H1 (cell line): Measurements from ENCODE around the gene PRX. TPM values are rescaled to one million over a fixed set of nuclear protein-coding genes. Genes with fewer than 3 reads are reported as not detected.

Experiments used
- CTCF ChIA-PET: fragments of 300-600 bp; sonication (Branson Sonifier 250); formaldehyde crosslinking; loops from one replicate; lab custom pipeline; 2021; ENCODE audit not compliant: partially characterized antibody; lab: Charles Lee
- POLR2A ChIA-PET: fragments of 300-600 bp; sonication (Branson Sonifier 250); formaldehyde crosslinking; loops from one replicate; lab custom pipeline; 2021; ENCODE audit warnings: inconsistent platforms; ENCODE audit not compliant: partially characterized antibody; lab: Charles Lee
- DNase-seq, 2 experiments: peaks; one replicate each; pipeline versions ENCODE4 v3.0.0 to v3.0.0-alpha.2; 2010 to 2022; ENCODE audit warnings: low spot score in 2 of 2, low read depth in 1 of 2, mixed read lengths in 1 of 2
- FAIRE-seq: peaks from 2 replicates; lab custom pipeline; 2011; peaks lifted over from hg19 to GRCh38; lab: Jason Lieb, UNC
- H2AFZ ChIP-seq: 2 replicates; pipeline ENCODE4 v1.8.1; 2012; ENCODE audit warnings: low read length, inconsistent platforms
- H2AK5ac ChIP-seq: 2 replicates; pipeline ENCODE4 v1.6.1; 2013; ENCODE audit warnings: low read depth, low read length
- H2BK120ac ChIP-seq: replicated peaks from 2 replicates; pipeline ENCODE3; 2013; ENCODE audit warnings: low read depth, low read length, inconsistent platforms
- H2BK12ac ChIP-seq: 2 replicates; pipeline ENCODE4 v1.6.1; 2013; ENCODE audit warnings: low read depth, low read length
- H2BK15ac ChIP-seq: 2 replicates; pipeline ENCODE4 v1.6.1; 2013; ENCODE audit warnings: low read length
- H2BK20ac ChIP-seq: 2 replicates; pipeline ENCODE4 v1.6.1; 2013; ENCODE audit warnings: low read length
- H2BK5ac ChIP-seq: 2 replicates; pipeline ENCODE4 v1.6.1; 2013; ENCODE audit warnings: low read depth, low read length
- H3K14ac ChIP-seq: 2 replicates; pipeline ENCODE4 v1.6.1; 2013; ENCODE audit warnings: inconsistent platforms; ENCODE audit not compliant: insufficient read length
- H3K18ac ChIP-seq: 2 replicates; pipeline ENCODE4 v1.6.1; 2013; ENCODE audit warnings: low read length; ENCODE audit errors: extremely low read depth
- H3K23ac ChIP-seq: 2 replicates; pipeline ENCODE4 v1.6.1; 2013; ENCODE audit warnings: inconsistent platforms; ENCODE audit not compliant: insufficient read length
- H3K23me2 ChIP-seq: 2 replicates; pipeline ENCODE4 v1.6.1; 2013; ENCODE audit warnings: low read depth, low read length
- H3K27ac ChIP-seq: 2 replicates; pipeline ENCODE4 v1.6.1; 2011; ENCODE audit warnings: low read depth, low read length, inconsistent platforms
- H3K27me3 ChIP-seq, 4 experiments: replicated peaks in 1 of 4; 1 replicate in 1 of 4; 2 replicates in 3 of 4; pipeline versions ENCODE4 v1.6.1 to v1.8.1; 2011 to 2013; ENCODE audit warnings: low read length in 3 of 4, mild to moderate bottlenecking in 3 of 4, inconsistent platforms in 2 of 4, mixed read lengths in 2 of 4, moderate library complexity in 1 of 4; ENCODE audit not compliant: control insufficient read depth in 3 of 4, insufficient read depth in 3 of 4; ENCODE audit errors: extremely low read depth in 1 of 4
- H3K36me3 ChIP-seq, 4 experiments: 2 replicates each; pipeline versions ENCODE4 v1.6.1 to v1.8.1; 2011 to 2013; ENCODE audit warnings: mild to moderate bottlenecking in 4 of 4, low read length in 3 of 4, moderate library complexity in 2 of 4, control low read depth in 1 of 4, inconsistent platforms in 1 of 4; ENCODE audit not compliant: insufficient read depth in 4 of 4, control insufficient read depth in 2 of 4
- H3K4ac ChIP-seq: replicated peaks from 2 replicates; pipeline ENCODE3; 2013; ENCODE audit warnings: low read length, low read depth, mixed read lengths, inconsistent platforms; ENCODE audit not compliant: insufficient read length
- H3K4me1 ChIP-seq, 4 experiments: replicated peaks in 1 of 4; 1 replicate in 1 of 4; 2 replicates in 3 of 4; pipeline versions ENCODE4 v1.6.1 to v1.8.1; 2011 to 2013; ENCODE audit warnings: low read length in 3 of 4, inconsistent platforms in 2 of 4, mixed read lengths in 1 of 4; ENCODE audit not compliant: insufficient read depth in 4 of 4, control insufficient read depth in 3 of 4
- H3K4me2 ChIP-seq, 2 experiments: 2 replicates each; pipeline versions ENCODE4 v1.6.1 to v1.8.1; 2011 to 2013; ENCODE audit warnings: low read depth in 2 of 2, low read length in 2 of 2, control low read depth in 1 of 2, inconsistent platforms in 1 of 2, mild to moderate bottlenecking in 1 of 2; ENCODE audit not compliant: insufficient read depth in 1 of 2
- H3K4me3 ChIP-seq, 4 experiments: fragments of 200-600, 300-600 bp in 1 of 4; sonication (generic), shearing (Covaris generic), sonication (Bioruptor Twin) in 1 of 4; 2 replicates each; pipeline versions ENCODE4 v1.5.1 to v1.8.1; 2011 to 2016; ENCODE audit warnings: low read length in 4 of 4, low read depth in 3 of 4, control low read depth in 2 of 4, inconsistent platforms in 2 of 4, mild to moderate bottlenecking in 2 of 4, mixed read lengths in 1 of 4, moderate library complexity in 1 of 4; ENCODE audit not compliant: insufficient read depth in 2 of 4; ENCODE audit errors: extremely low read depth in 1 of 4
- H3K56ac ChIP-seq: replicated peaks from 2 replicates; pipeline ENCODE3; 2013; ENCODE audit warnings: low read depth, mild to moderate bottlenecking, mixed read lengths, low read length, inconsistent platforms; ENCODE audit not compliant: insufficient read length
- H3K79me1 ChIP-seq: 2 replicates; pipeline ENCODE4 v1.6.1; 2013; ENCODE audit warnings: low read depth, low read length, control low read depth
- H3K79me2 ChIP-seq, 2 experiments: 2 replicates each; pipeline versions ENCODE4 v1.6.1 to v1.8.1; 2012 to 2013; ENCODE audit warnings: low read length in 2 of 2, mild to moderate bottlenecking in 2 of 2, inconsistent platforms in 1 of 2; ENCODE audit not compliant: insufficient read depth in 2 of 2, control insufficient read depth in 1 of 2
- H3K9ac ChIP-seq, 4 experiments: replicated peaks in 1 of 4; 1 replicate in 1 of 4; 2 replicates in 3 of 4; pipeline versions ENCODE4 v1.6.1 to v1.8.1; 2011 to 2013; ENCODE audit warnings: low read depth in 3 of 4, low read length in 3 of 4, control low read depth in 2 of 4, mild to moderate bottlenecking in 2 of 4, moderate library complexity in 2 of 4, inconsistent platforms in 1 of 4; ENCODE audit errors: extremely low read depth in 1 of 4
- H3K9me3 ChIP-seq, 2 experiments: 2 replicates each; pipeline versions ENCODE4 v1.6.1 to v1.8.1; 2012 to 2013; ENCODE audit warnings: mild to moderate bottlenecking in 2 of 2, moderate library complexity in 2 of 2, control low read depth in 1 of 2, inconsistent platforms in 1 of 2, low read depth in 1 of 2, low read length in 1 of 2, mixed read lengths in 1 of 2; ENCODE audit not compliant: insufficient read depth in 2 of 2
- H4K20me1 ChIP-seq, 2 experiments: replicated peaks in 1 of 2; 2 replicates each; pipeline versions ENCODE3 to v1.8.1; 2011 to 2013; ENCODE audit warnings: inconsistent platforms in 2 of 2, low read length in 2 of 2, mild to moderate bottlenecking in 1 of 2; ENCODE audit not compliant: insufficient read depth in 2 of 2, control insufficient read depth in 1 of 2
- H4K5ac ChIP-seq: 2 replicates; pipeline ENCODE4 v1.6.1; 2013; ENCODE audit warnings: low read length, low read depth, mixed read lengths, inconsistent platforms; ENCODE audit not compliant: insufficient read length
- H4K8ac ChIP-seq: 2 replicates; pipeline ENCODE4 v1.8.0; 2013; ENCODE audit warnings: mild to moderate bottlenecking, moderate library complexity, low read length, inconsistent platforms; ENCODE audit not compliant: insufficient read depth; ENCODE audit errors: extremely low read depth
- H4K91ac ChIP-seq: replicated peaks from 2 replicates; pipeline ENCODE3; 2013; ENCODE audit warnings: low read length, mixed read lengths, inconsistent platforms; ENCODE audit not compliant: insufficient read length
- BRCA1 ChIP-seq: IDR thresholded peaks from 2 replicates; pipeline ENCODE4 v1.6.1; 2012; ENCODE audit warnings: low read depth, low read length, improper control_type of control experiment
- HDAC6 ChIP-seq: IDR thresholded peaks from one replicate; pipeline ENCODE4 v1.7.1; 2012; ENCODE audit warnings: low read depth, mild to moderate bottlenecking, inconsistent platforms, low read length, moderate library complexity
- POLR2A ChIP-seq, 2 experiments: IDR thresholded peaks; 1 replicate in 1 of 2; 2 replicates in 1 of 2; pipeline ENCODE4 v1.6.1; 2011; ENCODE audit warnings: low read depth in 2 of 2, low read length in 2 of 2, mild to moderate bottlenecking in 2 of 2; ENCODE audit errors: control extremely low read depth in 1 of 2
- SAP30 ChIP-seq: fragments of 300-600 bp; sonication (generic); IDR thresholded peaks from 2 replicates; pipeline ENCODE4 v1.7.1; 2012; ENCODE audit warnings: low read length, moderate library complexity, mild to moderate bottlenecking, inconsistent platforms; ENCODE audit not compliant: insufficient read depth, insufficient replicate concordance
- USF2 ChIP-seq: IDR thresholded peaks from 2 replicates; pipeline ENCODE4 v1.6.1; 2011; ENCODE audit warnings: low read length, improper control_type of control experiment
- WGBS, 2 experiments: shearing (Covaris generic) in 1 of 2; methylation state at CpG; one replicate each; pipeline versions ENCODE4 v1.1.6 to v1.1.7; 2013 to 2015; ENCODE audit warnings: low lambda C conversion rate in 2 of 2, mixed read lengths in 2 of 2, inconsistent platforms in 1 of 2, low coverage in 1 of 2, missing lambda C conversion rate in 1 of 2; ENCODE audit not compliant: insufficient replicate concordance in 2 of 2, insufficient coverage in 1 of 2, insufficient read length in 1 of 2; ENCODE audit errors: extremely low coverage in 1 of 2, missing lambda C conversion rate in 1 of 2; 5-methylcytosine and 5-hydroxymethylcytosine counted together
- polyA plus RNA-seq, 7 experiments: library from polyadenylated mRNA; depleted of rRNA in 3 of 7; stranded (reverse) in 5 of 7; unstranded in 2 of 7; fragments of >200 nt in 5 of 7; fragments of 200-250 nt in 2 of 7; gene quantifications; 1 replicate in 5 of 7; 2 replicates in 1 of 7; 4 replicates in 1 of 7; pipeline versions ENCODE4 v1.2.1 to v1.2.3, GENCODE V29; 2011 to 2013; ENCODE audit warnings: missing spikeins in 2 of 7, mixed read lengths in 2 of 7
- total RNA-seq: library from RNA; stranded (reverse); fragmentation: NEBNext Ultra II Directional; extraction: Animal tissue kit (Norgen Biotek cat#: 25700); gene quantifications from 2 replicates; pipeline ENCODE4 v1.2.1, GENCODE V29; 2021

PRX gene
- total and polyA plus RNA-seq, 2 of the 8 experiments (the other 6 are each of a cell fraction or from before 2014, with no cell fraction given), result 2.8 to 5.8 TPM

- no peak overlapping the region for H4K91ac ChIP-seq
- H4K5ac ChIP-seq, result no peak overlapping the region
- H2BK15ac ChIP-seq, result peak overlapping the region; percentile 100
- no peaks in the 10 kb centered on the region for H3K9me3 ChIP-seq
- H3K36me3 ChIP-seq, result no peaks in the 10 kb centered on the region
- POLR2A ChIA-PET, result interaction anchor here (0.6 to 5.4 kb wide), 6 partner anchors 9 to 28 kb away, joined by 3 to 24 read pairs (median 5); partner anchors contain the start of gene SERTAD1
- H3K4me2 ChIP-seq, result peak overlapping the region; percentile 47 to 61
- peak overlapping the region; percentile 95 for H3K18ac ChIP-seq
- H3K27ac ChIP-seq, result no peak overlapping the region
- H3K4ac ChIP-seq, result no peak overlapping the region
- FAIRE-seq (peak; percentile 48), DNase-seq (peak in 1 of 2 experiments; percentile 86)
- no peak overlapping the region for H3K23ac ChIP-seq
- no peak overlapping the region for H3K14ac ChIP-seq
- 48% methylated on average over 45 of the region's 49 CpGs; no CpG with 5 or more reads in 1 of the 2 experiments for WGBS, 2 experiments
- peaks cover 0 to 8% (median 5%) of the 10 kb centered on the region in 4 experiments; a peak in 6 of 7 replicates for H3K27me3 ChIP-seq
- no peak overlapping the region for H4K8ac ChIP-seq
- H2AFZ ChIP-seq, result no peak overlapping the region
- H3K56ac ChIP-seq, result no peak overlapping the region
- no peaks in the 10 kb centered on the region for H3K79me2 ChIP-seq
- H3K4me3 ChIP-seq, result peak overlapping the region in 1 of 4 experiments; percentile 17; a peak in 2 of 8 replicates
- CTCF ChIA-PET, result interaction anchor here (2.5 kb wide), 1 partner anchor 22 kb away, joined by 12 read pairs; no protein-coding TSS in a partner anchor
- H3K9ac ChIP-seq, result no peak overlapping the region
- no peaks in the 10 kb centered on the region for H3K79me1 ChIP-seq
- H2AK5ac ChIP-seq, result no peak overlapping the region
- no peak overlapping the region for H2BK5ac ChIP-seq
- H2BK120ac ChIP-seq, result no peak overlapping the region
- peaks cover 3% of the 10 kb centered on the region; the same call in 1 of the 2 replicates for H3K23me2 ChIP-seq
- peak overlapping the region; percentile 75; the same call in 1 of the 2 replicates for H2BK12ac ChIP-seq
- peaks cover 0 to 1% of the 10 kb centered on the region in 2 experiments for H4K20me1 ChIP-seq
- no peak overlapping the region for H2BK20ac ChIP-seq
- H3K4me1 ChIP-seq, result peaks cover 0 to 5% (median 4%) of the 10 kb centered on the region in 4 experiments; a peak in 5 of 7 replicates
- no peak for TF ChIP-seq BRCA1
- TF ChIP-seq SAP30, result no peak
- TF ChIP-seq HDAC6, result no peak
- TF ChIP-seq USF2, result peak; percentile 76
- no peak for TF ChIP-seq POLR2A (IDR thresholded peaks at IDR 0.05; ENCODE audit: control extremely low read depth in 1 of 2, low read depth in 2 of 2, low read length in 2 of 2)
These were observed 14.6 kb downstream of the PRX start for GRCh38 chr19:40398417-40399131.
